Measurements from ENCODE around the gene PTPRD. TPM values are rescaled to one million over a fixed set of nuclear protein-coding genes. Genes with fewer than 3 reads are reported as not detected.

Gene PTPRD
- total RNA-seq, 1 experiment from 2014 or later: 69.6 TPM

DNA sequence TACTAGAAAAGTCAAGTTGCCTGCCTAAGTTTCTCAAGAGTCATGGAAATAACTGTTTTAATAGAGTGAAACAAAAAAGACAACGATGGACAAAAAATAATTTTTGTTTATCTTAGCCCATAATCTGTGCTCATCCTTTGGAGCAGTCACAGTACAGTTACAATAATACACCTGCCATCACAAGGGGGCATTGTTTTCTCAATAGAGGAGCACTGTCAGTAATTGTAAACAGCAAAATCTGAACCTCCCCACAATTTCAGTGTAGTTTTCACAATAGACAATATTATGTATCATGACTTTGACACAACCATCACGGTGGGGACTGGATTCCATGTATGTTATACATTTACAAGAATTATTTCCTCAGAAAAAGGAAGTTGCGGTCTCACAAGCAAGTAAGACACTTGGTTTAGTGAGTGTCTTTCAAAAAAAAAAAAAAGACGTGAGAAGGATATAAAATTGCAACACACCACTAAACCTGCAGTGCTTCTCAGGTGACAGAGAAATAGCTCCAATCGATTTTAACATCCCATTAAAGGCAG lies 586.3 kb downstream of the PTPRD start:
- POLR2A ChIA-PET: no interaction called here
- TF ChIP-seq ZBTB21 (CRISPR knock-in tag; IDR thresholded peaks at IDR 0.05; ENCODE audit: borderline replicate concordance) (no peak), ZNF423 (CRISPR knock-in tag; IDR thresholded peaks at IDR 0.05) (no peak), ETV6 (CRISPR knock-in tag; IDR thresholded peaks at IDR 0.05) (no peak)
- TF ChIP-seq, protein P1, sequence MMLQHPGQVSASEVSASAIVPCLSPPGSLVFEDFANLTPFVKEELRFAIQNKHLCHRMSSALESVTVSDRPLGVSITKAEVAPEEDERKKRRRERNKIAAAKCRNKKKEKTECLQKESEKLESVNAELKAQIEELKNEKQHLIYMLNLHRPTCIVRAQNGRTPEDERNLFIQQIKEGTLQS (CRISPR knock-in tag; conservative IDR thresholded peaks at IDR 0.05): no peak
- Mint-ChIP-seq H3K4me3 (no peak overlapping the region), H3K27me3 (ENCODE audit: low read depth) (no peaks in the 10 kb centered on the region), H3K36me3 (peaks cover 19% of the 10 kb centered on the region), H3K27ac (no peak overlapping the region), H3K9me3 (peaks cover 22% of the 10 kb centered on the region), H3K4me1 (no peaks in the 10 kb centered on the region)
- CTCF ChIA-PET: interaction anchor here (0.6 kb wide), 1 partner anchor 11 kb away, joined by 3 read pairs; no protein-coding TSS in a partner anchor
- DNase-seq (ENCODE audit: low spot score) (no peak), ATAC-seq (no peak)

DNA sequence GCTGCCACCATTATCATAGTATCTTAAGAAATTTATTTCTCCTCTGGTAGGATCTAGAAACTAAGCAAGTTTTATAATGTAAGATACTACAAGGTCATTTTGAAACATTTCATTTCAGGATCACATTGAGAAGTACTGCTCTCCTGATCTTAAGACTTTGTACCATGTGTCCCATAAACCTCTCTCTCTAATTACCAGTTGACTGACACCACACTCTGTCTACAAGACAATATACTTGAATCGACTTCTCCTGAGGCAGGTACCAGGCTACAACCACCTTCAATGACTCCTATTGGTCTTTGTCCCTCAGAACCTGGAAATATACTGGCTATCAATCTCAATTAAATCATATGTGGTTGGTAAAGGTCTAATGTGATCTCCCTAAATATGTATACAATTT lies 597.0 kb downstream of the PTPRD start:
- DNase-seq (ENCODE audit: low spot score) (no peak), ATAC-seq (no peak)
- ChIA-PET CTCF (interaction anchor here (1.2 kb wide), 1 partner anchor 30 kb away, joined by 4 read pairs; no protein-coding TSS in a partner anchor), POLR2A (interaction anchor here (0.7 kb wide), 1 partner anchor 1745 kb away, joined by 4 read pairs; no protein-coding TSS in a partner anchor)
- Mint-ChIP-seq H3K36me3 (peaks cover 8% of the 10 kb centered on the region), H3K9me3 (peaks cover 8% of the 10 kb centered on the region), H3K27me3 (ENCODE audit: low read depth) (no peaks in the 10 kb centered on the region), H3K4me1 (peaks cover 32% of the 10 kb centered on the region), H3K27ac (no peak overlapping the region), H3K4me3 (no peak overlapping the region)
- TF ChIP-seq ELF4 (CRISPR knock-in tag; IDR thresholded peaks at IDR 0.05; ENCODE audit: low read depth) (no peak), ETV6 (CRISPR knock-in tag; IDR thresholded peaks at IDR 0.05) (no peak), NFYB (CRISPR knock-in tag; conservative IDR thresholded peaks at IDR 0.05; ENCODE audit: low read depth) (no peak), GTF2I (CRISPR knock-in tag; conservative IDR thresholded peaks at IDR 0.05) (no peak)
- TF ChIP-seq, protein P2, sequence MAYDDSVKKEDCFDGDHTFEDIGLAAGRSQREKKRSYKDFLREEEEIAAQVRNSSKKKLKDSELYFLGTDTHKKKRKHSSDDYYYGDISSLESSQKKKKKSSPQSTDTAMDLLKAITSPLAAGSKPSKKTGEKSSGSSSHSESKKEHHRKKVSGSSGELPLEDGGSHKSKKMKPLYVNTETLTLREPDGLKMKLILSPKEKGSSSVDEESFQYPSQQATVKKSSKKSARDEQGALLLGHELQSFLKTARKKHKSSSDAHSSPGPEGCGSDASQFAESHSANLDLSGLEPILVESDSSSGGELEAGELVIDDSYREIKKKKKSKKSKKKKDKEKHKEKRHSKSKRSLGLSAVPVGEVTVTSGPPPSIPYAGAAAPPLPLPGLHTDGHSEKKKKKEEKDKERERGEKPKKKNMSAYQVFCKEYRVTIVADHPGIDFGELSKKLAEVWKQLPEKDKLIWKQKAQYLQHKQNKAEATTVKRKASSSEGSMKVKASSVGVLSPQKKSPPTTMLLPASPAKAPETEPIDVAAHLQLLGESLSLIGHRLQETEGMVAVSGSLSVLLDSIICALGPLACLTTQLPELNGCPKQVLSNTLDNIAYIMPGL (CRISPR knock-in tag; IDR thresholded peaks at IDR 0.05): no peak
- TF ChIP-seq, protein P3, sequence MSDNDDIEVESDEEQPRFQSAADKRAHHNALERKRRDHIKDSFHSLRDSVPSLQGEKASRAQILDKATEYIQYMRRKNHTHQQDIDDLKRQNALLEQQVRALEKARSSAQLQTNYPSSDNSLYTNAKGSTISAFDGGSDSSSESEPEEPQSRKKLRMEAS (CRISPR knock-in tag; IDR thresholded peaks at IDR 0.05): no peak

DNA sequence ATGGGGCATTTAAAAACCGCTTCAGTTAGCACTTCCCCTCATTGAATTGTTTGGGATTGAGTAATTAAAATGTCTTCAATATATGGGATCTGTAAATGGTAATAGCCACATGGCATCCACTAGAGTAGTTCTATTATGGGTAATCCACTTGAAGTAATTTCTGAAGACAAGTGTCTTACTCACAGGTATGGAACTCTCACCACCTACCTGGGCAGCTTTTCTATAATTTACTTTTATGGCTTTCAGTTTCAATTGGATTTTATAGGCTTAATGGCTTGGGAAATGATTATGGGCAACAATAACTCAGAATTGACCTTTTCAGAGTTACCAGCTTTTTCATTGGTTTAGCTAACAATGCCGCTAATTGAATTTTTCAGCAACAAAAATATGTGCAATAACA lies 597.9 kb downstream of the PTPRD start:
- Mint-ChIP-seq H3K27me3 (ENCODE audit: low read depth) (no peaks in the 10 kb centered on the region), H3K4me3 (no peak overlapping the region), H3K27ac (no peak overlapping the region), H3K4me1 (peaks cover 39% of the 10 kb centered on the region), H3K9me3 (peaks cover 8% of the 10 kb centered on the region), H3K36me3 (peaks cover 8% of the 10 kb centered on the region)
- ATAC-seq (no peak), DNase-seq (ENCODE audit: low spot score) (no peak)
- CTCF ChIA-PET: interaction anchor here (1.2 kb wide), 1 partner anchor 31 kb away, joined by 4 read pairs; no protein-coding TSS in a partner anchor
- POLR2A ChIA-PET: no interaction called here
- TF ChIP-seq, protein P4, sequence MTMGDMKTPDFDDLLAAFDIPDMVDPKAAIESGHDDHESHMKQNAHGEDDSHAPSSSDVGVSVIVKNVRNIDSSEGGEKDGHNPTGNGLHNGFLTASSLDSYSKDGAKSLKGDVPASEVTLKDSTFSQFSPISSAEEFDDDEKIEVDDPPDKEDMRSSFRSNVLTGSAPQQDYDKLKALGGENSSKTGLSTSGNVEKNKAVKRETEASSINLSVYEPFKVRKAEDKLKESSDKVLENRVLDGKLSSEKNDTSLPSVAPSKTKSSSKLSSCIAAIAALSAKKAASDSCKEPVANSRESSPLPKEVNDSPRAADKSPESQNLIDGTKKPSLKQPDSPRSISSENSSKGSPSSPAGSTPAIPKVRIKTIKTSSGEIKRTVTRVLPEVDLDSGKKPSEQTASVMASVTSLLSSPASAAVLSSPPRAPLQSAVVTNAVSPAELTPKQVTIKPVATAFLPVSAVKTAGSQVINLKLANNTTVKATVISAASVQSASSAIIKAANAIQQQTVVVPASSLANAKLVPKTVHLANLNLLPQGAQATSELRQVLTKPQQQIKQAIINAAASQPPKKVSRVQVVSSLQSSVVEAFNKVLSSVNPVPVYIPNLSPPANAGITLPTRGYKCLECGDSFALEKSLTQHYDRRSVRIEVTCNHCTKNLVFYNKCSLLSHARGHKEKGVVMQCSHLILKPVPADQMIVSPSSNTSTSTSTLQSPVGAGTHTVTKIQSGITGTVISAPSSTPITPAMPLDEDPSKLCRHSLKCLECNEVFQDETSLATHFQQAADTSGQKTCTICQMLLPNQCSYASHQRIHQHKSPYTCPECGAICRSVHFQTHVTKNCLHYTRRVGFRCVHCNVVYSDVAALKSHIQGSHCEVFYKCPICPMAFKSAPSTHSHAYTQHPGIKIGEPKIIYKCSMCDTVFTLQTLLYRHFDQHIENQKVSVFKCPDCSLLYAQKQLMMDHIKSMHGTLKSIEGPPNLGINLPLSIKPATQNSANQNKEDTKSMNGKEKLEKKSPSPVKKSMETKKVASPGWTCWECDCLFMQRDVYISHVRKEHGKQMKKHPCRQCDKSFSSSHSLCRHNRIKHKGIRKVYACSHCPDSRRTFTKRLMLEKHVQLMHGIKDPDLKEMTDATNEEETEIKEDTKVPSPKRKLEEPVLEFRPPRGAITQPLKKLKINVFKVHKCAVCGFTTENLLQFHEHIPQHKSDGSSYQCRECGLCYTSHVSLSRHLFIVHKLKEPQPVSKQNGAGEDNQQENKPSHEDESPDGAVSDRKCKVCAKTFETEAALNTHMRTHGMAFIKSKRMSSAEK (CRISPR knock-in tag; IDR thresholded peaks at IDR 0.05; ENCODE audit: borderline replicate concordance): no peak
- TF ChIP-seq, protein P5, sequence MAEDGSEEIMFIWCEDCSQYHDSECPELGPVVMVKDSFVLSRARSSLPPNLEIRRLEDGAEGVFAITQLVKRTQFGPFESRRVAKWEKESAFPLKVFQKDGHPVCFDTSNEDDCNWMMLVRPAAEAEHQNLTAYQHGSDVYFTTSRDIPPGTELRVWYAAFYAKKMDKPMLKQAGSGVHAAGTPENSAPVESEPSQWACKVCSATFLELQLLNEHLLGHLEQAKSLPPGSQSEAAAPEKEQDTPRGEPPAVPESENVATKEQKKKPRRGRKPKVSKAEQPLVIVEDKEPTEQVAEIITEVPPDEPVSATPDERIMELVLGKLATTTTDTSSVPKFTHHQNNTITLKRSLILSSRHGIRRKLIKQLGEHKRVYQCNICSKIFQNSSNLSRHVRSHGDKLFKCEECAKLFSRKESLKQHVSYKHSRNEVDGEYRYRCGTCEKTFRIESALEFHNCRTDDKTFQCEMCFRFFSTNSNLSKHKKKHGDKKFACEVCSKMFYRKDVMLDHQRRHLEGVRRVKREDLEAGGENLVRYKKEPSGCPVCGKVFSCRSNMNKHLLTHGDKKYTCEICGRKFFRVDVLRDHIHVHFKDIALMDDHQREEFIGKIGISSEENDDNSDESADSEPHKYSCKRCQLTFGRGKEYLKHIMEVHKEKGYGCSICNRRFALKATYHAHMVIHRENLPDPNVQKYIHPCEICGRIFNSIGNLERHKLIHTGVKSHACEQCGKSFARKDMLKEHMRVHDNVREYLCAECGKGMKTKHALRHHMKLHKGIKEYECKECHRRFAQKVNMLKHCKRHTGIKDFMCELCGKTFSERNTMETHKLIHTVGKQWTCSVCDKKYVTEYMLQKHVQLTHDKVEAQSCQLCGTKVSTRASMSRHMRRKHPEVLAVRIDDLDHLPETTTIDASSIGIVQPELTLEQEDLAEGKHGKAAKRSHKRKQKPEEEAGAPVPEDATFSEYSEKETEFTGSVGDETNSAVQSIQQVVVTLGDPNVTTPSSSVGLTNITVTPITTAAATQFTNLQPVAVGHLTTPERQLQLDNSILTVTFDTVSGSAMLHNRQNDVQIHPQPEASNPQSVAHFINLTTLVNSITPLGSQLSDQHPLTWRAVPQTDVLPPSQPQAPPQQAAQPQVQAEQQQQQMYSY (CRISPR knock-in tag; IDR thresholded peaks at IDR 0.05): no peak
- TF ChIP-seq, protein P6, sequence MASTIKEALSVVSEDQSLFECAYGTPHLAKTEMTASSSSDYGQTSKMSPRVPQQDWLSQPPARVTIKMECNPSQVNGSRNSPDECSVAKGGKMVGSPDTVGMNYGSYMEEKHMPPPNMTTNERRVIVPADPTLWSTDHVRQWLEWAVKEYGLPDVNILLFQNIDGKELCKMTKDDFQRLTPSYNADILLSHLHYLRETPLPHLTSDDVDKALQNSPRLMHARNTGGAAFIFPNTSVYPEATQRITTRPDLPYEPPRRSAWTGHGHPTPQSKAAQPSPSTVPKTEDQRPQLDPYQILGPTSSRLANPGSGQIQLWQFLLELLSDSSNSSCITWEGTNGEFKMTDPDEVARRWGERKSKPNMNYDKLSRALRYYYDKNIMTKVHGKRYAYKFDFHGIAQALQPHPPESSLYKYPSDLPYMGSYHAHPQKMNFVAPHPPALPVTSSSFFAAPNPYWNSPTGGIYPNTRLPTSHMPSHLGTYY (CRISPR knock-in tag; IDR thresholded peaks at IDR 0.05): no peak
- TF ChIP-seq SMAD4 (CRISPR knock-in tag; IDR thresholded peaks at IDR 0.05): no peak
- TF ChIP-seq ATF1 (CRISPR knock-in tag; IDR thresholded peaks at IDR 0.05): no peak
- TF ChIP-seq, protein P7, sequence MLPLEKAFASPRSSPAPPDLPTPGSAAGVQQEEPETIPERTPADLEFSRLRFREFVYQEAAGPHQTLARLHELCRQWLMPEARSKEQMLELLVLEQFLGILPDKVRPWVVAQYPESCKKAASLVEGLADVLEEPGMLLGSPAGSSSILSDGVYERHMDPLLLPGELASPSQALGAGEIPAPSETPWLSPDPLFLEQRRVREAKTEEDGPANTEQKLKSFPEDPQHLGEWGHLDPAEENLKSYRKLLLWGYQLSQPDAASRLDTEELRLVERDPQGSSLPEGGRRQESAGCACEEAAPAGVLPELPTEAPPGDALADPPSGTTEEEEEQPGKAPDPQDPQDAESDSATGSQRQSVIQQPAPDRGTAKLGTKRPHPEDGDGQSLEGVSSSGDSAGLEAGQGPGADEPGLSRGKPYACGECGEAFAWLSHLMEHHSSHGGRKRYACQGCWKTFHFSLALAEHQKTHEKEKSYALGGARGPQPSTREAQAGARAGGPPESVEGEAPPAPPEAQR (CRISPR knock-in tag; IDR thresholded peaks at IDR 0.05): no peak
- no peak for TF ChIP-seq NFE2L1 (CRISPR knock-in tag; IDR thresholded peaks at IDR 0.05)
- no peak for TF ChIP-seq ZNF671 (CRISPR knock-in tag; IDR thresholded peaks at IDR 0.05)
- TF ChIP-seq ELF4 (CRISPR knock-in tag; IDR thresholded peaks at IDR 0.05; ENCODE audit: low read depth): no peak
- TF ChIP-seq EMX1 (CRISPR knock-in tag; IDR thresholded peaks at IDR 0.05): no peak
- no peak for TF ChIP-seq TCF7 (CRISPR knock-in tag; IDR thresholded peaks at IDR 0.05; ENCODE audit: low read depth)
